Skeletal muscle cell (primary cell): ENCODE measurements around the gene IGF1R.
"Not testable (repeated sequence)": the region's sequence is repeated elsewhere in the genome, so short reads cannot be mapped to it uniquely, and the experiment has no call there.

ENCODE experiments used
- DNase-seq: peaks from one replicate; pipeline ENCODE4 v3.0.0-alpha.2; 2010; ENCODE audit warnings: low read depth
- H3K4me3 ChIP-seq: 2 replicates; pipeline ENCODE4 v1.5.1; 2011; ENCODE audit warnings: low read depth, mild to moderate bottlenecking, control low read depth, low read length, moderate library complexity

Gene IGF1R

GRCh38 chr15:98978153-98978552 is 329.8 kb downstream of the IGF1R start:
- H3K4me3 ChIP-seq = no peak overlapping the region
- DNase-seq = no peak

- H3K4me3 ChIP-seq = no peak overlapping the region
- no peak for DNase-seq
Measured at GRCh38 chr15:98980899-98981228, 332.5 kb downstream of the IGF1R start.

DNA sequence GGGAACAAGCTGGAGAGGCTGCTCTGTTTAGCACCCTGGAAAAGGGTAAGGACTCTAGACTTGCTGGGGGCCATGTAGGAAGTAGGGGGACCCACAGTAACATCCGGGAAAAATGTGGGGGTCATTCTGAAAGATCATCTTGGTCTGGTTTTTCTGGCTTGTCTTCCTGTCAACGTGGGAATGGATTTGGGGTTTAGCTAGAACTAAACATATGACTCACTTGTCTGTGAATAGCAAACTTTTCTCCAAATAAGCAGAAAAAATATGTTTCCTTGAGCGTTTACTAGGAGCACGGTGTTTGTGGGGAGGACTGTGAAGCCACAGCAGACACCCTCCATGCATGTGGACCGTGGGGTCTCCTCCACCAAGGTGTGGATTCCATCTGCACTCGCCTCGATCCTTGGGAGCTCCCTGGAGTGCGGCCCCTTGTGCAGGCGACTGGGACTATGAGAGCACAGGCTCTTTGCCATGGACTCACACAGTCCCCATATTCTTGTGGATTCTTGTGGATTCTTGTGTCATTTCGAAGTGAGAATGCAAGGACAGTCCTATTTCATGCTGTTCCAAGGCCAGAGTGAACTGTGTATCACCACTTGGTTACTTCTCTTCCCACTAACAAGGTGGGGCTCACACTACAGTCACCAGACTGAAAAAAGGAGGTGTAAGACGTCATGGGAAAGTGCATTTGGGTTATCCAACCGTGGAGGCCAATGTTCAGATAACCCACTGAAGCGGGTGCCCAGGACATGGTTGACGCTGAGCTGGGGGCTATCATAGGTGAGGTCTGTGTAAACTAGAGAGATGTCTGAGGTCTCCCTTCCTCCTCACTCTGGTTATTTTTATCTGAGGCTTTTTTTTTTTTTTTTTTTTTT is 333.7 kb downstream of the IGF1R start:
- H3K4me3 ChIP-seq = no peak overlapping the region
- no peak for DNase-seq

GRCh38 chr15:98983334-98983733 is 335.0 kb downstream of the IGF1R start:
- H3K4me3 ChIP-seq = no peak overlapping the region
- peak; percentile 41 for DNase-seq

- DNase-seq = no peak
- no peak overlapping the region for H3K4me3 ChIP-seq
Measured at GRCh38 chr15:98986281-98986680, 337.9 kb downstream of the IGF1R start.

DNA sequence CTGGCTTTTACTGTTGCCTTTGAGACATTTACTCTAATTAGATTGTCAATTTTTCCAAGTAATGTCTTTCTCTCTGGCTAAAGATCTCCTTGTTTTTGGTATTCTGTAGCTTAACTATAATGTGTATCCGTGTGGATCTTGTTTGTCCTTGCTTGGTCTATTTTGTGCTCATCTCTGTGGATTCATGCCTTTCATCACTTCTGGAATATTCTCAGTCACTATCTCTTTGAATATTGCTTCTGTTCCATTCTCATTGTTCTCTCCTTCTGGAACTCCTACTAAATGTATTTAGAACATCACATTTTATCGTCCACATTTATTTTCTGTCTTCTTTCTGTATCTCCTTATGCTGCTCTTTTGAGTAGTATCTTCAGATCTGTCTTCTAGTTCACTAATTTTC is 346.6 kb downstream of the IGF1R start:
- DNase-seq = no peak
- no peak overlapping the region for H3K4me3 ChIP-seq

DNA sequence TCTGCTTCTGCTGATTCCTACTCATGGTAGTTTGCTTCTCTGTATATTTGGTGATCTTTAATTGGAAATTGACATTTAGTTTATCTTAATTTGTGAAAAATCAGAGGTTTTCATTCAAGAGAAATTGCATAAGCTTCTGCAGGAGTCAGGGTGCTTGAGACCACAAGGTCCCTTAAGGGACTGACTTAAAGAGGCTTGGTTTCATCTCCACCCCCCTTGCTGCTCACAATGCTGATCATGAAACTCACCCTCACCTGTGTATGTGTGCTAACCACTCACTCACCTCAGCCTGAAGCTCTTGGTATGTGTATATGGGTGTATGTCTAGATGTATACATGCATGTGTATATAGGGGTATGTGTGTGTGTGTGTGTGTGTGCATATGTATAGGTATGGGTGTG is 347.8 kb downstream of the IGF1R start:
- DNase-seq = no peak
- H3K4me3 ChIP-seq = no peak overlapping the region

GRCh38 chr15:98996624-98997023 is 348.3 kb downstream of the IGF1R start:
- H3K4me3 ChIP-seq = no peak overlapping the region
- no peak for DNase-seq

DNA sequence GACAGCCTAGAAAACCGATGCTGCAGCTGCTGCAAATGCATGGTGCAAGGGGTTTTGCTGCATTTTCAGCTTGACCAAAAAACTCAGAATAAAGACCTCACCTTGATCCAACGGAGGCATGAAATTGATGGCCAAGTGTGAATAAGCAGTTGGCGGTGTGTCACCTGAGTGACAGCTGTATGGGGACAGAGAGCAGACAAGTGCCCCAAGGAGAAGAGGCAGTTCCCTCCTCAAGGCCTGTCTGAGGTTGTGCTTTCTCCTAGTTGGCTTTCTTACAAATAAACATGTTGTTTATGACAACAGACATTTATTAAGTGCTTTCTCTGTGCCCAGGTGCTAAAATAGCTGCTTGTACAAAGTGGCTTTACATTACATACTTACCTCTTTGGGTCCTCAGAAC is 349.0 kb downstream of the IGF1R start:
- DNase-seq = no peak
- no peak overlapping the region for H3K4me3 ChIP-seq

GRCh38 chr15:98997755-98998154 is 349.4 kb downstream of the IGF1R start:
- no peak overlapping the region for H3K4me3 ChIP-seq
- no peak for DNase-seq

DNA sequence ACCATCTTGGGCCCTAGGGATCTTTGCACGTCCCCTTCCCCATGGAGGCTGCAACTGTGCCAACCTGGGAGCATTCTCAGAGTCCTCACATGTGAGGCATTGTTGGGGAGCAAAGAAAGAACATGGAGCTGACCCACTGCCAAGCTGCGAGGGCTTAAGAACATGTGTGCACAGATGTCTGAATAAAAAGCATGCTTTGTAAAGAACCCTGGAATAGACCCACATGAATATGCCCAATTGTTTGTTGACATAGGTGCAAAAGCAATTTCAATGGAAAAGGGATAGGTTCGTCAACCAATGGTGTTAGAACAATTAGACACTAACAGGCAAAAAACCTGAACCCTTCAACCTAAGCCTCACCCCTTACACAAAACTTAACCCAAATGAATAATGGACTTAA is 349.9 kb downstream of the IGF1R start:
- no peak overlapping the region for H3K4me3 ChIP-seq
- DNase-seq = no peak

DNA sequence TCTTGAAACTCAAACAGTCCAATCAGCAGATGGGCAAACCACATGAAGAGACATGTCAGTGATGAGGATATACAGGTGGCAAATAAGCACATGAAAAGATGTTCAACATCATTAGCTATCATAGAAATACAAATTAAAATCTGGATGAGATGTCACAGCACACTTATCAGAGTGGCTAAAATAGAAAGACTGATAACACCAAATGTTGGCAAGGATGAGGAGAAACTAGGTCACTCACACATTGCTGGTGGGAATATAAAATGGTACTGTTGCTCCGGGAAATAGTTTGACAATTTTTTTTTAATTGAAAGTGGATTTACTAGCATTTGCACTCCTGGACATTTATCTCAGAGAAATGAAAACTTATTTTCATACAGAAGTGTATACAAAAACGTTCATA is 350.9 kb downstream of the IGF1R start:
- H3K4me3 ChIP-seq = no peak overlapping the region
- DNase-seq = no peak

DNA sequence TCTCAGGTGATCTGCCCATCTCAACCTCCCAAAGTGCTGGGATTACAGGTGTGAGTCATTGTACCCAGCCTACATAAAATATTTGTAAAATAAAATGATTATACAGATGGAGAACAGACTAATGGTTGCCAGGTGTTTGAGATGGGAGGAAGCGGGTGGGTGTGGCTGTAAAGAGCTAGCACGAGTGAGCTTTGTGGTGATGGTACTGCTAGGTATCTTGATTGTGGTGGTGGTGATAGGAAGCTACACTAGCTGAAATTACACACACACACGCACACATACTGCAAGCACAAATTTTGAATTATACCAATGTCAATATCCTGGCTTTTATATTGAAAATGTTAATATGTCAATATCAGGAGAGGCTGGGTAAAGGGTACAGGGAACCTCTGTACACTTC is 353.9 kb downstream of the IGF1R start:
- DNase-seq = no peak
- H3K4me3 ChIP-seq = no peak overlapping the region

GRCh38 chr15:99003317-99003716 is 355.0 kb downstream of the IGF1R start:
- H3K4me3 ChIP-seq, DNase-seq: not testable (repeated sequence)

DNA sequence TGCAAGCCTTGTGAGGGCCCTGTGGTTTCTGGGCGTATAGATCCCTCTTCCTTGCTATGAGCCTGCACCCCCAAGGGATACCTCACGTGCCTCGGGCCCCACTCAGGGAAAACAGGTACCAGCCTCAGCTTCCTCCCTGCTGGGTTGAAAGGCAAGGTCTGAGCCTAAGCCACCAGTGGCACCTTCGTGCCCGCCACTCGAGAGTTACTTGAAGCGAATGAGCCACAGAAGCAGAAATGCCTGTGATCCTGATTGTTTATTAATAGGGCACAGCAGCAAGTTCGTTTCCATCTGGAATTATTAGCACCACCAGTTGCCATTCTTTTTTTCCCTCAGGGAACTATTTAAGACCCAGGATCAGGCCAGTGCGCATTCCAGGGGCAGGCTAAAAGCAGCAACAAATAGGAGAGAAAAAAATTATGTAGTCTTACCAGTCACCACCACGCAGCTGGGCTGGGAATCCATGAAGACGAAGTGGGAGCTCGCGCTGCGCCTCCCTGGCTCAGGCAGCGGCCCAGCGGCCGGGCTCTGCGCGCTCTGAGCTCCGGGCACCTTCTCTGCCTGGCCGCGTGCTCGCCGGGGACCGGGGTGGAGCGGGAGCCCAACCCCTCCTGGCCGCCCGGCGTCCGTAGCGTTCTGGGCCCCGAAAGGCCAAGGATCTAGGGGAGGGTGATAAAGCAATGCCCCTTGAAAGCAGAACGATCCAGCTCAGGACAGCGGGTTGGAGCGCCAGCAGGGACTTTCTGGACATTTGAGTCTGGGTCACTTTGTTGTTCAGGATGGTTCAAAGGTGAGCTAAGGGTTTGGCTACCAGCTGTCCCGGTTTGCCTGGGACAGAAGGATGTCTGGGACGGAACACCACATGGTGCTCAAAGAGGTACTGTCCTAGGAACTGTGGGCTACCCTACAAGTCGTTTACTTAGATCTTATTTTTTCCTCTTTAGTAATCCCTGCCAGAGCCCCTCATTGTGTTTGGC is 356.9 kb downstream of the IGF1R start:
- not testable (repeated sequence) for DNase-seq, H3K4me3 ChIP-seq

DNA sequence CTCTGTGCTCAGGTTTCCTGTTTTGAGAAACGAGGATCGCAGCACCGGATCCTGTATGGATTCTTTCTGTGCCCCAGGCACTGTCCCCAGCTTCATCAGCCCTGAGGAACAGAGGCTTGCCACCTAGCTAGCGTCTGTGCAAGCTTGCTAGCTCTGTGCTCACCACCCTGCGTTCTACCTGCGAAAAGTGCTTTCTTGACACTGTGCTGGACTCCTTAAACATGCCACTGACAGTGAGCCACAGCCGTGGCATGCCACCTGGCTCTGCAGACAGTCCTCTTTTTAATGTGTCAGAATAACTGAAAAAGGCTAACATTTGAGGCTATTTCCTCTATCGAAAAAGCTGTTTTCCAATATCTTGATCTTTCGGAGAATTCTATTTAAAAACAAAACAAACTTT is 357.8 kb downstream of the IGF1R start:
- H3K4me3 ChIP-seq = no peak overlapping the region
- DNase-seq = no peak

DNA sequence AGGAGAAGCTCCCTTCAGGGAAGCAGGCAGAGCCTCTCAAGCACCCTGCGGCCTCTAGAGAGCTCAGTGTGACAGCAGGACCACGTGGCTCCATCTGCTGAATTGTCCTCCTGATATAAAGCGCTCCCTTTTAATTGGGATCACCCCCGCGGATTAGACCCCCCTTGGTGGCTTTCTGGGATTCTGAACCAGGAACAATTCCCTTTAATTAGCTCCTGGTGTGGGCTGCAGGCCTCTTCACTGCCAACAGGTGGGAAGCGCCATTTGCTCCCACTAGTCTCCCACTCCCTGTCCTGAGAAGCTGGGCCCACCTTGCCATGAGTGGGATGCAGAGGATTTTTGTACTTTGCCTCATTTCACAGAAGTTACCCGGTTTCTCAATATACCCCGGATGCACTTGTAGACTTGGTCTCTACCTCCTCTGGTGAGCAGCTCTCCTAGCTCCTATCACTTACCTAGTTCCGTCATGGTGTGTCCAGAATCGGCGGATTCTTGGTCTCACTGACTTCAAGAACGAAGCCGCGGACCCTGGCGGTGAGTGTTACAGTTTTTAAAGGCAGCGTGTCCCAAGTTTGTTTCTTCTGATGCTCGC is 358.7 kb downstream of the IGF1R start:
- no peak overlapping the region for H3K4me3 ChIP-seq
- no peak for DNase-seq

- DNase-seq = no peak
- no peak overlapping the region for H3K4me3 ChIP-seq
Measured at GRCh38 chr15:99009741-99010330, 361.5 kb downstream of the IGF1R start.

DNA sequence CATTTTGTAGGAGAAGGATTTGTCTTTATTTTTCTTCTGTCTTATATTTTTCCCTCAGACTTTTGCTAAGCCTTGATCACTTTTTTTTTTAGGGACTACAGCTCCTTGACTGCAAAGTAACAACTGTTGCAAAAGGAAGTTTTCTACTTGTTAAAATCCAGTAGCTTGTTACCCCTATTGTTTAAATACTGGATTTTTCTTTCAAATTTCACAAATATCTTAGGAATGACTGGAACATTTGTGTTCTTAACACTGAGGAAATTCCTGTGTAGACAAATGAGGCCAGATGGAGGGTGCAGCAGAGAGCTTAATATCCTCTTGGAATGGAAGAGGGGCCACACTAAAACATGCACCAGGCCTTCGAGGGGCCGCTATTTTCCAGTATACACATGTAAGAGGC is 362.4 kb downstream of the IGF1R start:
- H3K4me3 ChIP-seq = no peak overlapping the region
- DNase-seq = no peak
